HepG2 (cell line): ENCODE data around the gene THPO.

Experiments used
- ATRX ChIP-seq: sonication (generic); formaldehyde crosslinking; IDR thresholded peaks from 2 replicates; pipeline ENCODE4 v1.4.0; 2020; ENCODE audit warnings: missing genetic modification reagents, borderline replicate concordance
- BCL3 ChIP-seq: sonication (generic); formaldehyde crosslinking; IDR thresholded peaks from 2 replicates; pipeline ENCODE4 v1.5.1; 2020; ENCODE audit warnings: mild to moderate bottlenecking, missing genetic modification reagents, moderate library complexity
- CHD2 ChIP-seq: IDR thresholded peaks from 2 replicates; pipeline ENCODE4 v1.6.1; 2011; ENCODE audit warnings: low read depth, low read length, improper control_type of control experiment
- DNMT1 ChIP-seq: sonication (generic); formaldehyde crosslinking; IDR thresholded peaks from 2 replicates; pipeline ENCODE4 v1.5.1; 2020; ENCODE audit warnings: mild to moderate bottlenecking, missing genetic modification reagents
- FOXK1 ChIP-seq: sonication (generic); formaldehyde crosslinking; IDR thresholded peaks from 2 replicates; pipeline ENCODE4 v1.4.0; 2020; ENCODE audit warnings: low read depth, missing genetic modification reagents, borderline replicate concordance
- MAFK ChIP-seq, 2 experiments: IDR thresholded peaks in 1 of 2; conservative IDR thresholded peaks in 1 of 2; 2 replicates each; pipeline ENCODE4 v1.6.1; 2011; ENCODE audit warnings: improper control_type of control experiment in 2 of 2, low read length in 2 of 2
- TCF7 ChIP-seq: sonication (generic); IDR thresholded peaks from 2 replicates; pipeline ENCODE4 v1.6.1; 2016; ENCODE audit warnings: antibody characterized with exemption, low read depth
- ZBTB38 ChIP-seq: sonication (generic); formaldehyde crosslinking; IDR thresholded peaks from 2 replicates; pipeline ENCODE4 v1.5.1; 2020; ENCODE audit warnings: mild to moderate bottlenecking, missing genetic modification reagents
- ZNF207 ChIP-seq: fragments of 450-650 bp; IDR thresholded peaks from 2 replicates; pipeline ENCODE4 v1.6.1; 2016; ENCODE audit warnings: antibody characterized with exemption, borderline replicate concordance
- ZNF274 ChIP-seq: sonication (generic); formaldehyde crosslinking; IDR thresholded peaks from 2 replicates; pipeline ENCODE4 v1.5.1; 2020; ENCODE audit warnings: mild to moderate bottlenecking, missing genetic modification reagents
- ZNF580 ChIP-seq: IDR thresholded peaks from 2 replicates; pipeline ENCODE4 v1.6.1; 2016; ENCODE audit warnings: low read depth, borderline replicate concordance
- TF ChIP-seq, protein P1 (sequence below): sonication (generic); formaldehyde crosslinking; IDR thresholded peaks from 2 replicates; pipeline ENCODE4 v1.5.0; 2020; ENCODE audit warnings: missing genetic modification reagents
- TF ChIP-seq, protein P2 (sequence below): sonication (generic); formaldehyde crosslinking; IDR thresholded peaks from 2 replicates; pipeline ENCODE4 v1.5.0; 2020; ENCODE audit warnings: mild to moderate bottlenecking, missing genetic modification reagents, moderate library complexity

- TF ChIP-seq, protein P1, sequence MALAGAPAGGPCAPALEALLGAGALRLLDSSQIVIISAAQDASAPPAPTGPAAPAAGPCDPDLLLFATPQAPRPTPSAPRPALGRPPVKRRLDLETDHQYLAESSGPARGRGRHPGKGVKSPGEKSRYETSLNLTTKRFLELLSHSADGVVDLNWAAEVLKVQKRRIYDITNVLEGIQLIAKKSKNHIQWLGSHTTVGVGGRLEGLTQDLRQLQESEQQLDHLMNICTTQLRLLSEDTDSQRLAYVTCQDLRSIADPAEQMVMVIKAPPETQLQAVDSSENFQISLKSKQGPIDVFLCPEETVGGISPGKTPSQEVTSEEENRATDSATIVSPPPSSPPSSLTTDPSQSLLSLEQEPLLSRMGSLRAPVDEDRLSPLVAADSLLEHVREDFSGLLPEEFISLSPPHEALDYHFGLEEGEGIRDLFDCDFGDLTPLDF (CRISPR knock-in tag), result no peak
- TF ChIP-seq TCF7 (no peak), ZBTB38 (CRISPR knock-in tag) (no peak), ZNF207 (no peak), DNMT1 (no peak), BCL3 (CRISPR knock-in tag) (no peak), ATRX (no peak), ZNF580 (CRISPR knock-in tag) (no peak), ZNF274 (0 out of 2 replicates have a peak, but pooled peaks have one; percentile 60), FOXK1 (CRISPR knock-in tag) (no peak), MAFK (conservative IDR thresholded peaks at IDR 0.05 in 1 of 2, IDR thresholded peaks at IDR 0.05 in 1 of 2; ENCODE audit: low read length in 2 of 2) (no peak; a peak in 1 of 4 replicates), CHD2 (no peak)
- TF ChIP-seq, protein P2, sequence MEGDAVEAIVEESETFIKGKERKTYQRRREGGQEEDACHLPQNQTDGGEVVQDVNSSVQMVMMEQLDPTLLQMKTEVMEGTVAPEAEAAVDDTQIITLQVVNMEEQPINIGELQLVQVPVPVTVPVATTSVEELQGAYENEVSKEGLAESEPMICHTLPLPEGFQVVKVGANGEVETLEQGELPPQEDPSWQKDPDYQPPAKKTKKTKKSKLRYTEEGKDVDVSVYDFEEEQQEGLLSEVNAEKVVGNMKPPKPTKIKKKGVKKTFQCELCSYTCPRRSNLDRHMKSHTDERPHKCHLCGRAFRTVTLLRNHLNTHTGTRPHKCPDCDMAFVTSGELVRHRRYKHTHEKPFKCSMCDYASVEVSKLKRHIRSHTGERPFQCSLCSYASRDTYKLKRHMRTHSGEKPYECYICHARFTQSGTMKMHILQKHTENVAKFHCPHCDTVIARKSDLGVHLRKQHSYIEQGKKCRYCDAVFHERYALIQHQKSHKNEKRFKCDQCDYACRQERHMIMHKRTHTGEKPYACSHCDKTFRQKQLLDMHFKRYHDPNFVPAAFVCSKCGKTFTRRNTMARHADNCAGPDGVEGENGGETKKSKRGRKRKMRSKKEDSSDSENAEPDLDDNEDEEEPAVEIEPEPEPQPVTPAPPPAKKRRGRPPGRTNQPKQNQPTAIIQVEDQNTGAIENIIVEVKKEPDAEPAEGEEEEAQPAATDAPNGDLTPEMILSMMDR (CRISPR knock-in tag), result peak; percentile 98
Measured at GRCh38 chr3:184371570-184372018, 6.4 kb downstream of the THPO start.
